GM12874 (cell line): Measurements from ENCODE around the gene RBM5.

Experiments
- CTCF ChIP-seq: IDR thresholded peaks from 2 replicates; pipeline ENCODE4 v1.5.1; 2011; ENCODE audit warnings: low read depth, mild to moderate bottlenecking, control low read depth, low read length, moderate library complexity; ENCODE audit not compliant: insufficient read depth

Gene RBM5

GRCh38 chr3:50126287-50127211 is 37.8 kb downstream of the RBM5 start:
- TF ChIP-seq CTCF: no peak

- no peak for TF ChIP-seq CTCF
Measured at GRCh38 chr3:50127251-50127691, 38.6 kb downstream of the RBM5 start.

GRCh38 chr3:50128001-50128400 is 39.3 kb downstream of the RBM5 start:
- no peak for TF ChIP-seq CTCF

GRCh38 chr3:50130436-50130835 is 41.7 kb downstream of the RBM5 start:
- no peak for TF ChIP-seq CTCF

DNA sequence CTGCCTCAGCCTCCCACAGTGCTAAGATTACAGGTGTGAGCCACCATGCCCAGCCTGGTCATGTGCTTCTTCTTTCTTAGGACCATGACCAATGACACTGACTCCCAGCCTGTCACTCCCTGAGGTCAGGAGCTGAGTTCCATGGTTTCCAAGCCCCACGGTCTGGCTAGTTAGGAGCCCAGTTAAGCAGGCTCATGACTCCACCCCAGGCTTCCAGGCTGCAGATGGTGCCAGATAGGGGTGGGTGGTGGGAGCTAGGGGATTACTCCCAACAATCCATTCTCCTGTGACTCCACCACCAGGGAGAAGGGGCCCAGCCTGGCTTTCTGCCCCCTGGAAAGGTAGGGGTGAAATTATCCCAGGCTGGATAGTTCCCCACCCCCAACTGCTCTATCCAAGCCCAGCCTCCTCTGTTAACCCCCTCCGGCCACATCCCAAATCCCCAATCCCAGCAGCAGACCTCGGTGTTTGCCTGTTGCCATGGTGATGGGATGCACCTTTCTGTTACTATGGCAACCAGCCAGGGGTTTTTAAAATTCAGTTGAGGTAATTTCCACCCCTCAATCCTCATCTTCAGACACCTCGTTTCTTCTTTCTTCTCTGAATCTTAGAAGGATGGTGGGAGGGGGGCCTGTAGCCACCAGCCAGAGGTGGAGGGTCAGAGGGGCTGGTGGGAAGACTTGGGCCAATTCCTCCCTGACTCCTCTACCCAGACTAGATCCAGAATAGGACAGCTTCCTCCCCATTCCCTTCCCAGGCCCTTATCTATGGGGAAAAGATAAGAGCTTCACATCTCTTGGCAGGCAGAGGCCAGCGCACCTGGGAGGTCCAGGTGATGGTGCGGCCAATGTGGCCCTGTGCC is 43.9 kb downstream of the RBM5 start:
- TF ChIP-seq CTCF: no peak

- TF ChIP-seq CTCF: no peak
Measured at GRCh38 chr3:50133283-50133615, 44.5 kb downstream of the RBM5 start.

DNA sequence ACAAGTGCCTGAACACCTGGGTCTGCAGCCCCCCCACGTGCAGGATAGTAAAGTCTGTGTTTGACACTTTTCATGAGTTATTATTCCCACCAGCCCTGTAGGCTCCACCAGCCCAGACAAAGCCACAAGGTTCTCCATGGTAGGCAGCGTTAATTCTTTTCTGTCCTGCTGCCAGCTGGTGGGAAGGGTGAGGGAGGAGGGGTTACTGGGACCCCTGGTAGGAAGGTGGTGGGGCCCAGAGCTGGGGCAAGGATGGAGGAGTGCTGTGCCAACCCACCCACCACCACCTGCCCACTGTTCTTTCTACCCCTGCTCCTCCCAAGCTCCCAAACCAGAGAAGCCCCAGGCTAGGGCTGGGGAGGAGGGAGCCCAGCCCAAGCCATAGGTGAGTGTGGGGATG is 45.6 kb downstream of the RBM5 start:
- no peak for TF ChIP-seq CTCF
